Measurements from ENCODE around the gene SERPINA5. TPM values are rescaled to one million over a fixed set of nuclear protein-coding genes. Genes with fewer than 3 reads are reported as not detected.

Gene SERPINA5
- total RNA-seq, 4 donors from 2014 or later: not detected

GRCh38 chr14:94624537-94625352 is 43.5 kb downstream of the SERPINA5 start:
- Histone ChIP-seq H3K27ac (no peak overlapping the region), H3K4me3 (no peak overlapping the region), H3K36me3 (no peaks in the 10 kb centered on the region), H3K27me3 (no peaks in the 10 kb centered on the region), H3K9me3 (no peaks in the 10 kb centered on the region), H3K4me1 (no peaks in the 10 kb centered on the region)
- no peak for TF ChIP-seq POLR2A (IDR thresholded peaks at IDR 0.05)
- TF ChIP-seq CTCF (IDR thresholded peaks at IDR 0.05): no peak
- DNase-seq: no peak

- H3K36me3 ChIP-seq: no peaks in the 10 kb centered on the region
- DNase-seq: no peak
- no peak overlapping the region for H3K27ac ChIP-seq
- H3K27me3 ChIP-seq: no peaks in the 10 kb centered on the region
- TF ChIP-seq CTCF (IDR thresholded peaks at IDR 0.05) (no peak), POLR2A (IDR thresholded peaks at IDR 0.05) (no peak)
- no peak overlapping the region for H3K4me3 ChIP-seq
- no peaks in the 10 kb centered on the region for H3K9me3 ChIP-seq
- no peaks in the 10 kb centered on the region for H3K4me1 ChIP-seq
Observed at GRCh38 chr14:94625353-94625635, 44.1 kb downstream of the SERPINA5 start.

GRCh38 chr14:94628578-94628977 is 47.4 kb downstream of the SERPINA5 start:
- no peak overlapping the region for H3K4me3 ChIP-seq
- no peaks in the 10 kb centered on the region for H3K27me3 ChIP-seq
- H3K27ac ChIP-seq: no peak overlapping the region
- no peaks in the 10 kb centered on the region for H3K9me3 ChIP-seq
- no peak for TF ChIP-seq CTCF (IDR thresholded peaks at IDR 0.05)
- no peak for TF ChIP-seq POLR2A (IDR thresholded peaks at IDR 0.05)
- no peaks in the 10 kb centered on the region for H3K36me3 ChIP-seq
- H3K4me1 ChIP-seq: no peaks in the 10 kb centered on the region
- no peak for DNase-seq

- DNase-seq: no peak
- Histone ChIP-seq H3K4me3 (no peak overlapping the region), H3K27ac (no peak overlapping the region), H3K9me3 (no peaks in the 10 kb centered on the region), H3K27me3 (no peaks in the 10 kb centered on the region), H3K4me1 (no peaks in the 10 kb centered on the region), H3K36me3 (no peaks in the 10 kb centered on the region)
- TF ChIP-seq CTCF (IDR thresholded peaks at IDR 0.05) (no peak), POLR2A (IDR thresholded peaks at IDR 0.05) (no peak)
Observed at GRCh38 chr14:94630396-94630795, 49.2 kb downstream of the SERPINA5 start.

GRCh38 chr14:94631050-94631449 is 49.8 kb downstream of the SERPINA5 start:
- TF ChIP-seq CTCF (IDR thresholded peaks at IDR 0.05): no peak
- TF ChIP-seq POLR2A (IDR thresholded peaks at IDR 0.05): no peak
- Histone ChIP-seq H3K4me3 (no peak overlapping the region), H3K36me3 (no peaks in the 10 kb centered on the region), H3K27me3 (no peaks in the 10 kb centered on the region), H3K9me3 (no peaks in the 10 kb centered on the region), H3K27ac (no peak overlapping the region), H3K4me1 (no peaks in the 10 kb centered on the region)
- DNase-seq: no peak
